ENCODE results near the gene SPSB3. TPM values are rescaled to one million over a fixed set of nuclear protein-coding genes. Genes with fewer than 3 reads are reported as not detected.

The SPSB3 gene
- 28.7 and 31.2 TPM in 2 replicates for total RNA-seq (2014; rRNA removed; shearing (Covaris generic))
- 23.0 and 30.4 TPM in 2 replicates for polyA plus RNA-seq (2015; cell fraction: cytosol; rRNA removed)
- 87.5 and 113 TPM in 2 replicates for polyA plus RNA-seq (2015; cell fraction: nucleus; rRNA removed)

DNA sequence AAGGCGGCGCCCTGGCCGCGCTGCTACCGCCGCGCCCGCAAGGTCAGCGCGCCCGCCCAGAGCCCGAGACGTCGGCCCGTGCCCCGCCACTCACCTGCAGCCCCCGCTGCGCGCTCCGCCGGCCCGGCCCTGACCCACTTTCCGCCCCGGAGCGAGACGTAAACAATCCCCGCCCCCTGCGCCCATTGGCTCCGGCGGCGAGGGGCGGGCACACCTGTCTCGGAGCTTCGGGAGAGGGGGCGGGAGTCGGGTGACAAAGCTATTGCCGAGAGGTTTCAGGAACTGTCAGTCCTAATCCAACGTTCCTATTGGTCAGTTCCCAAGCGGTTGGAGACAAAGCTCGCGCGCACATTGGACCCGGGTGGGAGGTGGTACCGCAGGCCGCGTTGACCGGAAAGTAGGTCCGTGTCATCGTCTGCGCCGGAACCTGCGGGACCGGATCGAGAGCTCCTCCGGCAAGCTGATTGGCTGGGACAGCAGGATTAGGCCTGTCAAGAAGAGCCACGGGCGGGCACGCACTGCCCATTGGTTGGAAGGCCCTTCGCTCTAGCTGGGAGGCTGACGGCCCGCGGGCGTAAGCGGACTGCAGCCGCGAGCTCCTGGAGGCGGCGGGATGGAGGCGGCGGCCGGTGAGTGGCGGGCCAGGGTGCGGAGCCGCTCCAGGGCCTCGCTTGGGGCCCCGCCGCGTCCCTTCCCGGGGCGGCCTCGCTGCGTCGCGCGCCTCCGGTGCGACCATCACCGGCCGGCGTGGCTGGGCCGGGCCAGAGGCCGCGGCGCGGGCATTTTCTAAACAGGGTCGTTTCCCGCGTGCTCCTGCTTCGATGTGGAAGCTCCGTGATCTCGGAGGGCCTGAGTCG, at the start of gene SPSB3, which contains the start of gene NUBP2:
SPSB3 (minus strand) TSS at position 164 of the 857 bp plus-strand sequence. CDS start 1,088 bp downstream, outside the sequence.
NUBP2 (plus strand) TSS at position 553 of the 857 bp plus-strand sequence; CDS start at position 614, 61 bp downstream.
- DNase-seq (ENCODE audit: low read depth): peak; percentile 100

DNA sequence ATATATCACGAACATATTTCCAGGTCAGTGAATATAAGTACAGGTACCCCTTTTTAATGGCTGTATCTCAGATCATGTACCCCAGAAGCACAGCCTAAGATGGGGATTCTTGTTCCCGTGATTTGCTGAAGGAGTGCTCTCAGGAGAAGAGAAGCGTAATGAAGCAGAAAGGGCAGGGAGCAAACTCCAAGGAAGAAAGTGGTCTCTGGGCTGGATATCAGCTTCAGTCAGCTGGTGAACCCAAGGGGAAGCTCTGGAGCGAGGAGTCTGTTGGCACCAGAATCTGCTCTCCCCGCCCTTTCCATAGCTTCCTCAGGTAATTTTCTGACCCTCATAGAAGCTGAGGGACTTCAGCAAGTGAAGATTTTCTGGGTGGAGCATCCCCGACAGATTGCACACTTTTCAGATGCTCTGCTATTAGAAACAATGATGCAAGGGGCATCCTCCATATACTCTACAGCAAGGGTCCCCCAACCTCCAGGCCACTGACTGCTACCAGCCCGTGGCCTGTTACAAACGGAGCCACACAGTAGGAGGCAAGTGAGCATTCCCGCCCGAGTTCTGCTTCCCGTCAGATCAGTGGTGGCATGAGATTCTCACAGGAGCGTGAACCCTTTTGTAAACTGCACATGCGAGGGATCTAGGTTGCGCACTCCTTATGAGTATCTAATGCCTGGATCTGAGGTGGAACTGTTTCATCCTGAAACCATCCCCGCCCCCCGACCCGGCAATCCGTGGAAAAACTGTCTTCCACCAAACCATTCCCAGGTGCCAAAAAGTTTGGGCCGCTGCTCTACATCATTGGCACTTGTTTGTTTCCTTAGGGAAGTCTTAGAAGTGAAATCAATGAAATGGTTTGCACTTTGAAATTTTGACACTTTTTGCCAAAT, 49.1 kb upstream of the SPSB3 start:
- no peak for DNase-seq (ENCODE audit: low read depth)

DNA sequence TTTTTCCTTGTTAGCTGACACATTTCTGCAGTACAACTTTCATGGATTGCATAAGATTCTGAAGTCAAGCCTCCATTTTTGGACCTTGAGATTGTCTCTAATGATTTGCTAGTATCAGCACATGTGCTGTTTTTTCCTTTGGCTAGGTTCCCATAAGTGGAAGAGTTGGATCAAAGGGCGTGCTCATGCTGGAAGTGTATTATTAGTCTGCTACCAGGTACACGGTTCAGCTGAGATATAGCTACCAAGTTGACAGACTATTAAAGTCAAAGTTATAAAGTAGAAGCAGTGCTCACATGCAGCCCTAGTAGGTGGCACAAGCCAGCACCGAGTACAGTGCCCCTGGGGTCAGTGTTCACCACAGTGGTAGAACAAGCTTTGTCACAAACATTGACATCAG, 47.8 kb upstream of the SPSB3 start:
- DNase-seq (ENCODE audit: low read depth): no peak

DNA sequence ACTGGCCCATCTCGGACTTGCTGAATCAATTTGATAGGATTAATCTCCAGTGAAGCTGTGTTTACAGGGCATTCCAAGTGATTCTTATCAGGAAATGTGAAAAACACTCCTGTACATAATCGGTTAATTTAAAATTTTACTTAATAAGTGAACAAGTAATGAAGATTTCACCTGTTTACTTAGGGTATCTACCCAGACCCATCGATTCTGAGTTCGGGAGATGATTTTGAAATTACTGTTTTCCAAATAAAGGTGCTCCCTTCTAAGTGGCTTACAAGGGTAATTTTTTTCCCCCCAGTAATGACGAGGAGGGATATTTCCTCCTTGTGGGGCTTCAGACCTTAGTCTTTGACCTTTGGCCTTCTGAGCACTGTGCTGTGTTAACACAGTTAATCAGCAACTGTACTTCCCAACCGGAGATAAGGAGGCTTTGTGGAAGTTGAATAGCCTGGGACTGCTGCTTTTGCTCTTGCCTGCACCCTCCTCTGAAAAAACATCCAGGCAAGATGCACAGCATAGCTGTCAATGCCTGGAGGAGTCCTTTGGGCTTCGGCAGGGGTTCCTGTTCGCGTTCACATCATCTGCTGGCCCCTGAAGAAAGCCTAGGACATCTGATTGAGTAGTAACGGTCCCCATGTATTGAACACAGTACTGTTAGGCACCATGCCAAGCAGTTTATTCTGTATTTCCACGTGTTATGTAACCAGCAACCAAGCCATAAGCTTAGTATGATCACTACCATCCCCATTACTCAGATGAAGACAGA, 46.5 kb upstream of the SPSB3 start:
- no peak for DNase-seq (ENCODE audit: low read depth)

DNA sequence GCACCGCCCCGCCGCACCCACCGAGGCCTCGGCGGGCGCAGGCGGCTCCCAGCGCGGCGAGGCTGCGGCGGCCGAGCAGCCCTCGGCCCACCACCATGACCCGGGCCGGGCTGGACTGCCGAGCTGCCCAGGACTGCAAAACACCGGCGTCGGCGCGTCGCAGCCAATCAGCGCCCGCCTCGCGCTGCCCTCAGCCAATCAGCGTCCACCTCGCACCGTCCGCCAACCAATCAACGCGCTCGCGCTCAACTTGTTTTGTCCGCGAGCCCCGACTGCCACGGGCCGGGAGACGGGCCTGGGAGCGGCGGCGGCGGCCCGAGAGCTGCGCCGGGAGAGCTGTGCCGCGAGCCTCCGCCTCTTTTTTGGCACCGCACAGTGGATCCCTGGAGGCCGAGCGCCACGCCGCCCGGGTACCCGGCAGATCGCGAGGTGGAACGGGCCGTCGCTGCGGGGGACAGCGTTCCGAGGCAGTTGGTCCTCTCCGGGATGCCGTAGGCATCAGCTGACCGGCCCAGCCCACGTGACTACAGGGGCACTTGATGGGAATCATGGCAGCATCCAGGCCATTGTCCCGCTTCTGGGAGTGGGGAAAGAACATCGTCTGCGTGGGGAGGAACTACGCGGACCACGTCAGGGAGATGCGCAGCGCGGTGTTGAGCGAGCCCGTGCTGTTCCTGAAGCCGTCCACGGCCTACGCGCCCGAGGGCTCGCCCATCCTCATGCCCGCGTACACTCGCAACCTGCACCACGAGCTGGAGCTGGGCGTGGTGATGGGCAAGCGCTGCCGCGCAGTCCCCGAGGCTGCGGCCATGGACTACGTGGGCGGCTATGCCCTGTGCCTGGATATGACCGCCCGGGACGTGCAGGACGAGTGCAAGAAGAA, 44.6 kb upstream of the SPSB3 start, which contains the start of the genes FAHD1 and HAGH:
FAHD1 (plus strand) TSS at position 516 of the 883 bp plus-strand sequence; CDS start at position 549, 33 bp downstream.
HAGH (minus strand) TSS at position 135 of the 883 bp plus-strand sequence; CDS start at position 97, 38 bp downstream.
- DNase-seq (ENCODE audit: low read depth): peak; percentile 96

DNA sequence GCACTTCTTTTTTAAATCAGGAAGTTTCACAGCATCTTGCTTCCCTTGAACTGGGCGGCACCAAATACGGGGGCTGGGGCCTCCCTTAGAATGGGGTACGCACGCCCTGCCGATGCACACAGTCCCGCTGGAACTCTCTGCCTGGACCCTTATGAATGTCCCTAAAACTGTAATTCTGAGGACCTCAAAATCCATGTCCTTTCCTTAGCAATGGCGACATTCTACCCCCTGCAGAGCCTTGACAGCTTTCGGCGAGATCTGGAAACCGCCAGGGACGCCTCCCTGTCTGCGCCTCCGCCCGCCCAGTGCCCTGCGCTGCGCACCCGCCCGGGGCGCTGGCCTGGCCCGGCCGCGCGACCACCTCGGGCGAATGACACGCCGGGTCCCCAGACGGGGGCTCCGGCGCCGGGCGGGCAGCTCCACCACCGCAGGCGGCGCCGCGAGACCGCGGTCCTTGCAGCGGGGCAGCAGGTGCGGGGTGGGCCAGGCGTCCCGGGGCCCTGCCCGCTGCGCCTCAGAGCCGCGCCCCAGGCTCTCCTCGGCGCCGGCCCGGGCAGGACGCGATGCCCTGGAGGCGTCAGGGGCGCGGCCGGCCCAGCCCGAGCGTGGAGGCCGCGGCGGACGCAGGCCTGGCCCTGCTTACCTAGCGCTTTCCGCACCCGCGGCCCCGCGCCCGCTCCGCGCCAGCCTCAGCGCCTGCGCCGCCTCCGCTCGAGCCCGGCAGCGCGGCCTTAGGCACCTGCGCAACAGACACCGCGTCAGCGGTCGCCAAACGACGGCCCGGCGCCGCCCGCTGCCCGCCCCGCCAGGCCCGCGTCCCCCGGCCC, 43.7 kb upstream of the SPSB3 start:
- no peak for DNase-seq (ENCODE audit: low read depth)

DNA sequence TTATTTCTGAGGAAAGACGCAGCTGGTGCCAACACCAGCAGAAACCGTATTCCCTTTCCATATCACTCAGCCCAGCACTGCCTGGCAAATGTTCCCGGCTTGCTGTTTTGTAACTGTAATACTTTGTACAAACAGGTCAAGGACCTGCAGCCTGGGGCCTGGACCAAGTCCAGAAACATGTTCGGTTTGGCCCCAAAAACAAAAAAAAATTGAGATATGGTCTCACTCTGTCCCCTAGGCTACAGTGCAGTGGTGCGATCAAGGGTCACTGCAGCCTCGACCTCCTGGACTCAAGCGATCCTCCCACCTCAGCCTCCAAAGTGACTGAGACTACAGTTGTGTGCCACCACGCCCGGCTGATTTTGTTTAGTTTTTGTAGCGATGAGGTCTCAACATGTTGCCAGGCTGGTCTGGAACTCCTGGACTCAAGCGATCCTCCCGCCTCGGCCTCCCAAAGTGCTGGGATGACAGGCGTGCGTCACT, 43.1 kb upstream of the SPSB3 start:
- no peak for DNase-seq (ENCODE audit: low read depth)

DNA sequence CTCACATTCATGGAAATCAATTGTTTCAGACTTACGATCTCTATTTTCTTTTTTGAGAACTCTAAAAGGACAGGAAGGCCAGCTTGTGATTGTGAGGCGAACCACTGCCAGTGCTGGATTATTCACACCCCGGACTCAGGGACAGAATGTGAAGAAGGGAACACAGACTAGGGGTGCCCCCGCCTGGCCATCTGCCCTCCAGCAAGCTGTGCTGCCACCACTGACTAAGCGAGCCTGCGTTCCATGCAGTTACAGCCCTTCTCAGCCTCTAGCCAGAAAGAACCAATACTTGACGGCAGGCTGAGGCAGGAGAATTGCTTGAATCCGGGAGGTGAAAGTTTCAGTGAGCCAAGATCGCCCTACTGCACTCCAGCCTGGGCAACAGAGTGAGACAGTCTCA, 41.5 kb upstream of the SPSB3 start:
- DNase-seq (ENCODE audit: low read depth): peak; percentile 73

DNA sequence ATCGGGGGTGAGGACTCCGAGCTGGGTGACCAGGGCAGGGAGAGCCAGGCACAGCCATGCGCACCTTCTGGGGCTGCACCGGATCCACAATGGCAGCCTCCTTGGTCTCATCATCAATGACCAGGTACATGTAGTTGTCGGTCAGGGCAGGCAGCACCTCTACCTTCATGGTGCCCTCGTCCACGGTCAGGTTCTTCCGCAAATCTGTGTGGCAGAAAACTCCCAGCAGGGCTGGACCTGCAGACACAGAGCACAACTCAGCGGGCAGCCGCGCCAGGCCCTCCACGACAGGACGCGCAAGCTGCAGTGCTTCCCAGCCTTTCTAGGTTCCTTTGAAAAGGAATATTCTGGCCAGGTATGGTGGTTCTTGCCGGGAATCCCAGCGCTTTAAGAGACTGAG, 40.4 kb upstream of the SPSB3 start:
- no peak for DNase-seq (ENCODE audit: low read depth)

DNA sequence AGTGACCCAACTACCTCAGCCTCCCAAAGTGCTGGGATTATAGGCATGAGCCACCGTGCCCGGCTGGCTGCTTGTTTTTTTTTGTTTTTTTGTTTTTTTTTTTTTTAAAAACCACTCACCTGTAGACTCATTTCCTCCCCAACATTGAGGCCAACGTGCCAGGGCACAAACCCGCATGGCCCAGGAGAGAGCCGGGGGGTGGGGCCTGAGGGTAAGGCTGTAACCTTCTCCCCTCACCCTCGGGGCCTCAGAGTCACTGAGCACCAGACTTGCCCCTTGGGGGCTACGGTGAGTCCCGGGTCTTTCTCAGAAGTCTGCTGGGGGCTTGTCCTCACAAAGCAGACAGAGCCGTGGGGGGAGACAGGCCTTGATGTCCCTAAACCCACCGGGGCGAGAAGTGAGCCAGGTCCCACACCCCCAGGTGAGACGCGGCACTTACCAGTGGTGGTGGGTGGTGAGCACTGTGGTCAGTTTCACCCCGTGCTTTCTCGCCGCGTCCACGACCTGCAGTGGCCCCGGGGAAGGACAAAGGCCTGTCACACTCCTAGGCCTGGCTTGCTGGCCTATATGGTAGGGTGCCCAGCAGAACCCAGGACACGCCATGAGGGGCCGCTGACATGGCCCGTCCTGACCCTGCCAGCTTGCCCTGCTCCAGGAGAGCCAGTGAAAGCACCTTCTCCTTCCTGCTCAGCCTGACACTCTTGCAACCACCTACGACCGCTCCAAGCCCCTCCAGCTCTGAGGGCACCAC, 39.7 kb upstream of the SPSB3 start:
- DNase-seq (ENCODE audit: low read depth): no peak

DNA sequence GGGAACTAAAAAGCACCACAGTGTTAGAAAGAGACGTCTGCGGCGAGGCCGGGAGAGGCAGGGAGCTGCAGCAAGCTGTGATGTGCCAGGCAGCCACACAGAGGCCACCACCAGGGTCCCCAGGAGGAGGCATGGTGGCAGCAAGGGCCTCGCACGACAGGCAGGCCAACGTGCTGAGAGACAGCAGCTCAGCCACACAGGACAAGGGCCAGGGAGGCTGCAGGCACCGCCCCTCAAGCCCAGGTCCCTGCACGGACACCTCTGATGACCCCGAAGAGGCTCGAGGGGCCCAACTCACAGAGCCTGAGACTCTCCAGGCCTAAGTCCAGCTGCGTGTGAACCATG, 38.5 kb upstream of the SPSB3 start:
- no peak for DNase-seq (ENCODE audit: low read depth)

DNA sequence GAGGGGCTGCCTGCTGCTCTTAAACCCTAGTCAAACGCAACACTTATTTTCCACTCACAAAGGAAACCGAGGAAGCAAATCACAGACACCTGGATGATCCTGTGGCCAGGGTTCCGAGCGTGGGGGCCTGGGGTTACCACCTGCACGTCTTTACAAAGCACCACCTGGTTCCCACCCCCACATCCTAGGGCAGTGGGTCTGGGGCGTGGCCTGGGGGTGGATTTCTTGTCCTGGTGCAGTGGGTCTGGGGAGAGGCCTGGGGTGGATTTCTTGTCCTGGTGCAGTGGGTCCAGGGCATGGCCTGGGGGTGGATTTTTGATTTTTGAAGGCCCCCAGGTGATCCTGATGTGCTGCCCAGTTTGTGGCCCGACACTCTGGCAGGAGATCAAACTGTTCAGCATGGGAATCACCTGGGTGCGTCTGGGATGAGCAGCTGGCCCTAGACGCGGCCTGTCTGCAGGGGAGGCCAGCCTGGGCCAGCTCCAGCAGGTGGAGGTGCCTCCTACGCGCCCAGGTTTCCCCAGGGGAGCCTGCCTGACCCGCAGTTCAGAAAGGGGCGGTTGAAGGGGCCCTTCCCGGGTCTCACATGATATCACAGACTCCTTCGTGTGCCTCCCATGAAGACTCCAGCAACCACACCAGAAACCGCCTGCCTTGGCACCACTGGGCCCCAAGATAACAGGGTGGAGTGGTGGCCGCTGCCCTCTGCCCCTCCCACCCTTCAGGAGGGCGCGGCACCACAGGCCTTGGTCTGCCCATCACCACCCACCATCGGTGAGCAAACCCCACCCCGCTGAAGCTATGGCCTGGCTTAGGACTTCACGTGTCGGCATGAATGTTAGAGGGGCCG, 38.0 kb upstream of the SPSB3 start:
- no peak for DNase-seq (ENCODE audit: low read depth)

DNA sequence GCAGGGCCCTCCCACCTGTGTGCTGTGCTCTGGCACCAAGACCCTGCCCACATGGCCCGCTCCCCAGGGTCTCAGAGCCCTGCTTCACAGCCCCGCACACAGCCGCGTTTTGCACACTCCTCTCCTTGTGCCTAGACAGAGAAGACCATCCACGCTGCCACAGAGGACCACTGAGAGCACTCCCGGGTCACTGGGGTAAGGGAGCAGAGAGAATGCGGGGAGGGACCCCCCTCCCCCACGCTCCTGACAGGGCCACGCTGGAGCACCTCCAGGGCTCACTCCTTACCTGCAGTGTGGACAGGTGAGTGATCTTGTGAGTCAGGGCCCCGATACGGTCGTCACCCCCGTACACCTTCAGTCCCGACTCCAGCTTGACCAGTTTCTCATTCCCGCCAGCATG, 37.2 kb upstream of the SPSB3 start:
- DNase-seq (ENCODE audit: low read depth): no peak

DNA sequence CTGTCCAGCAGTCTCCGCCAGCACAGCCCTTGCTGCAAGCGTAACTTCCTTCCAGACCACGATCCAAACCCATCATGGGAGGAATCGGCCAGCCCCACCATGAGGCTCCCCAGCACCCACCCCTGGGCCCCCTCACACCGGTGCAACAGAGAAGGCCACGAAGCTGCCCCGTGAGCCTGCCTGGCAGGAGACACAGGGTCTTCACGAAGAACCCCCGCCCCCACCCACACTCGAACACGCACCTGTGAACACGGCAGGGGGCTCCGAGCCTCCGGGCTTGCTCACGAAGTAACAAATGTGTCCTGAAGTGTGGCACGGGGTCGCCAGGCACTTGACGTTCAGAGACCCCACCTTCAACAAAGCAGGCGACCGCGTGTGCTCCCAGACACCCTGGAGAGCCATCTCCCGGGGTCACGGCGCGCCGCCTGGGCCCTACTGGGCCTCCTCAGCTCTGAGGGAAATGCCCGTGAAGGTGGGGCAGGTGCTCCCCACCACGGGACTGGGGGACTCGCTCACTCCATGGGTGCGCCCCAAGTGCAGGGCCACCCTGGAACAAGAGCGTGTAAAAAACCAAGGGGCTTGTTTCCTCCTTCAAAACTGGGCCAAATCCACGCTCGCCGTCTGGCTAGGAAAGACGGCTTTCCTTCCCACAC, 36.6 kb upstream of the SPSB3 start:
- no peak for DNase-seq (ENCODE audit: low read depth)

DNA sequence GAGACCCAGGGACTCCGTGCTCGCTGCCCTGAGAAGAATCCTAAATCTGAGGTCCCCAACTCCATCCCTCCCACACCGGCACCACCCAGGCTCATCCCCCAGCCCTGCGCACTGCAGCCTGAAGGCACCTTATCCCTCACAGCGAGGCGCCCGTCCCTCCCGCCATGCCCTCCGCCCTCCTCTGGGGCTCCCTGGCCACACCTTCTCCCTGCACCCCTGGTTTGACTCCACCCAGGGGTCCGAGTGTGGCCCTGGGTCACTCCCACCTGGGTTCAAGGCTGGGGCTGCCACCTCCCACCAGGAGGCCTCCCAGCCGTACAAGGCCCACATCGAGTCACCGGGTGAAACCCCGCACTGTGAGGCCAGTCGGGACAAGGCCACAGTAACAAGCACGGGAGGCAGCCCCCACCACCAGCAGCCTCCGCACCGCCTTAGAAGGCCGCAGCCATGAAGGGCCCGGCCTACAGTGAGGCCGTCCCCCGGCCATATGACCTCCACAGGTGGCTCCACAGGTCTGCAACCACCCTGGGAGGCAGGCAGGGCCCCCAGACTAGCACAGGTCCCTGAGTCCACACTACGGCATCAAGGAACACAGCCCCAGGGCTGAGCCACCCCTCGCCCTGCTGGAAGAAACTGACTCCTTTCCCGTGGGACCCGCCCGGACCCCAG, 36.0 kb upstream of the SPSB3 start:
- DNase-seq (ENCODE audit: low read depth): no peak

DNA sequence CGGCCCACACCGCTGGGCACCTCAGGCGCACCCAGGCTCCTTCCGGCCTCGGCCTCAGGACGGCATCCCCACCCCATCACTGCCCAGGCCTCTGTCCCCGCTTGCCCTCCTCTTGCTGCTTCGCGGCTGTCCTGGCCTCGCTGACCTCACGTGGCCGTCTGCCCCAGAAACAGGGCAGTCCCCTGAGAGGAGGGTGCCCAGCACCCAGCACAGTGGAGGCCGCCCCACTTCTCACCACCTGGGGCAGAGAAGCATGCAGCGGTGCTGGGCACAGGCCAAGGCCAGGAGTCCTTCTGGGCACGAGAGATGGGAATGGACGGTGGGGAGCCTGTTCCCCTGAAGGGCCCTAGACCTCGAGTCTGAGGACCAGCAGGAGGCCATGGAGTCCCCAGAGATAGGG, 35.3 kb upstream of the SPSB3 start:
- DNase-seq (ENCODE audit: low read depth): no peak
